Loucy (cell line): ENCODE data around the gene KRTAP10-2.

Experiments
- EZH2phosphoT487 ChIP-seq: fragments of 200-600 bp; IDR thresholded peaks from 2 replicates; pipeline ENCODE4 v1.6.1; 2018; ENCODE audit warnings: antibody characterized with exemption, mild to moderate bottlenecking, moderate library complexity, borderline replicate concordance
- TF ChIP-seq, protein P1 (sequence below): fragments of 200-600 bp; sonication (generic); conservative IDR thresholded peaks from 2 replicates; pipeline ENCODE4 v1.5.1; 2014; ENCODE audit warnings: mild to moderate bottlenecking, antibody characterized with exemption, low read length

DNA sequence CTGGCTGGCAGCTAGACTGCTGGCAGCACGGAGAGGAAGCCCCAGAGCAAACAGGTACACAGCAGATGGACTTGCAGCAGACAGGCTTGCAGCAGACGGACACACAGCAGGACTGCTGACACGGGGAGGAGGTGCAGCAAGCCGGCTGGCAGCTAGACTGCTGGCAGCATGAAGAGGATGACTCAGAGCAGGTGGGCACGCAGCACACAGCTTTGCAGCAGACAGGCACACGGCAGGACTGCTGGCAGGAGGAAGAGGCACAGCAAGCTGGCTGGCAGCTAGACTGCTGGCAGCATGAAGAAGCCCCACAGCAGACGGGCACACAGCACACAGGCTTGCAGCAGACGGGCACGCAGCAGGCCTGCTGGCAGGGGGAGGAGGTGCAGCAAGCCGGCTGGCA is 498 bp downstream of the KRTAP10-2 start:
- TF ChIP-seq, protein P1, sequence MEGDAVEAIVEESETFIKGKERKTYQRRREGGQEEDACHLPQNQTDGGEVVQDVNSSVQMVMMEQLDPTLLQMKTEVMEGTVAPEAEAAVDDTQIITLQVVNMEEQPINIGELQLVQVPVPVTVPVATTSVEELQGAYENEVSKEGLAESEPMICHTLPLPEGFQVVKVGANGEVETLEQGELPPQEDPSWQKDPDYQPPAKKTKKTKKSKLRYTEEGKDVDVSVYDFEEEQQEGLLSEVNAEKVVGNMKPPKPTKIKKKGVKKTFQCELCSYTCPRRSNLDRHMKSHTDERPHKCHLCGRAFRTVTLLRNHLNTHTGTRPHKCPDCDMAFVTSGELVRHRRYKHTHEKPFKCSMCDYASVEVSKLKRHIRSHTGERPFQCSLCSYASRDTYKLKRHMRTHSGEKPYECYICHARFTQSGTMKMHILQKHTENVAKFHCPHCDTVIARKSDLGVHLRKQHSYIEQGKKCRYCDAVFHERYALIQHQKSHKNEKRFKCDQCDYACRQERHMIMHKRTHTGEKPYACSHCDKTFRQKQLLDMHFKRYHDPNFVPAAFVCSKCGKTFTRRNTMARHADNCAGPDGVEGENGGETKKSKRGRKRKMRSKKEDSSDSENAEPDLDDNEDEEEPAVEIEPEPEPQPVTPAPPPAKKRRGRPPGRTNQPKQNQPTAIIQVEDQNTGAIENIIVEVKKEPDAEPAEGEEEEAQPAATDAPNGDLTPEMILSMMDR, result no peak
- TF ChIP-seq EZH2phosphoT487, result no peak
